ENCODE results near the gene SLC2A6.

SLC2A6 gene

GRCh38 chr9:133475292-133476012 lies 3.4 kb downstream of the SLC2A6 start:
- TF ChIP-seq CTCF (IDR thresholded peaks at IDR 0.05; ENCODE audit: insufficient read depth, low read length, missing control alignments) = no peak
- ChIA-PET CTCF (interaction anchor here (1.3 kb wide), 2 partner anchors 8 to 331 kb away, joined by 3 read pairs; no protein-coding TSS in a partner anchor), POLR2A (no interaction called here)
- H3K4me3 ChIP-seq (ENCODE audit: low read depth, low read length) = no peak overlapping the region
- DNase-seq (ENCODE audit: low read depth, low spot score) = no peak

GRCh38 chr9:133474853-133475252 lies 4.0 kb downstream of the SLC2A6 start:
- ChIA-PET POLR2A (no interaction called here), CTCF (interaction anchor here (1.0 to 1.4 kb wide), 3 partner anchors 9 to 13 kb away, joined by 3 to 5 read pairs (median 4); no protein-coding TSS in a partner anchor)
- no peak overlapping the region for H3K4me3 ChIP-seq (ENCODE audit: low read depth, low read length)
- DNase-seq (ENCODE audit: low read depth, low spot score) = no peak
- no peak for TF ChIP-seq CTCF (IDR thresholded peaks at IDR 0.05; ENCODE audit: insufficient read depth, low read length, missing control alignments)

GRCh38 chr9:133474215-133474614 lies 4.7 kb downstream of the SLC2A6 start:
- no peak for DNase-seq (ENCODE audit: low read depth, low spot score)
- no peak for TF ChIP-seq CTCF (IDR thresholded peaks at IDR 0.05; ENCODE audit: insufficient read depth, low read length, missing control alignments)
- ChIA-PET POLR2A (no interaction called here), CTCF (interaction anchor here (1.0 to 1.4 kb wide), 4 partner anchors 10 to 14 kb away, joined by 3 to 5 read pairs (median 4); no protein-coding TSS in a partner anchor)
- H3K4me3 ChIP-seq (ENCODE audit: low read depth, low read length) = no peak overlapping the region

GRCh38 chr9:133473743-133474142 lies 5.2 kb downstream of the SLC2A6 start:
- ChIA-PET POLR2A (no interaction called here), CTCF (interaction anchor here (1.0 to 1.4 kb wide), 2 partner anchors 13 to 15 kb away, joined by 4 read pairs; no protein-coding TSS in a partner anchor)
- no peak for TF ChIP-seq CTCF (IDR thresholded peaks at IDR 0.05; ENCODE audit: insufficient read depth, low read length, missing control alignments)
- no peak overlapping the region for H3K4me3 ChIP-seq (ENCODE audit: low read depth, low read length)
- DNase-seq (ENCODE audit: low read depth, low spot score) = no peak

- TF ChIP-seq CTCF (IDR thresholded peaks at IDR 0.05; ENCODE audit: insufficient read depth, low read length, missing control alignments) = no peak
- ChIA-PET POLR2A (no interaction called here), CTCF (interaction anchor here (1.0 kb wide), 1 partner anchor 14 kb away, joined by 4 read pairs; no protein-coding TSS in a partner anchor)
- no peak for DNase-seq (ENCODE audit: low read depth, low spot score)
- no peak overlapping the region for H3K4me3 ChIP-seq (ENCODE audit: low read depth, low read length)
Observed at GRCh38 chr9:133472753-133473378, 6.0 kb downstream of the SLC2A6 start.

- ChIA-PET CTCF (no interaction called here), POLR2A (no interaction called here)
- DNase-seq (ENCODE audit: low read depth, low spot score) = no peak
- no peak for TF ChIP-seq CTCF (IDR thresholded peaks at IDR 0.05; ENCODE audit: insufficient read depth, low read length, missing control alignments)
- no peak overlapping the region for H3K4me3 ChIP-seq (ENCODE audit: low read depth, low read length)
Observed at GRCh38 chr9:133472277-133472645, 6.6 kb downstream of the SLC2A6 start.
